HG03565 (cell line): ENCODE measurements around the gene GEMIN4.
"Not testable (repeated sequence)": the region's sequence is repeated elsewhere in the genome, so short reads cannot be mapped to it uniquely, and the experiment has no call there.

Experiments used
- ATAC-seq: cut with Tn5 transposase; IDR thresholded peaks from one replicate; pipeline ENCODE4 v1.9.1; 2021; ENCODE audit warnings: mild to moderate bottlenecking, moderate library complexity; ENCODE audit not compliant: unreplicated experiment

Gene GEMIN4

DNA sequence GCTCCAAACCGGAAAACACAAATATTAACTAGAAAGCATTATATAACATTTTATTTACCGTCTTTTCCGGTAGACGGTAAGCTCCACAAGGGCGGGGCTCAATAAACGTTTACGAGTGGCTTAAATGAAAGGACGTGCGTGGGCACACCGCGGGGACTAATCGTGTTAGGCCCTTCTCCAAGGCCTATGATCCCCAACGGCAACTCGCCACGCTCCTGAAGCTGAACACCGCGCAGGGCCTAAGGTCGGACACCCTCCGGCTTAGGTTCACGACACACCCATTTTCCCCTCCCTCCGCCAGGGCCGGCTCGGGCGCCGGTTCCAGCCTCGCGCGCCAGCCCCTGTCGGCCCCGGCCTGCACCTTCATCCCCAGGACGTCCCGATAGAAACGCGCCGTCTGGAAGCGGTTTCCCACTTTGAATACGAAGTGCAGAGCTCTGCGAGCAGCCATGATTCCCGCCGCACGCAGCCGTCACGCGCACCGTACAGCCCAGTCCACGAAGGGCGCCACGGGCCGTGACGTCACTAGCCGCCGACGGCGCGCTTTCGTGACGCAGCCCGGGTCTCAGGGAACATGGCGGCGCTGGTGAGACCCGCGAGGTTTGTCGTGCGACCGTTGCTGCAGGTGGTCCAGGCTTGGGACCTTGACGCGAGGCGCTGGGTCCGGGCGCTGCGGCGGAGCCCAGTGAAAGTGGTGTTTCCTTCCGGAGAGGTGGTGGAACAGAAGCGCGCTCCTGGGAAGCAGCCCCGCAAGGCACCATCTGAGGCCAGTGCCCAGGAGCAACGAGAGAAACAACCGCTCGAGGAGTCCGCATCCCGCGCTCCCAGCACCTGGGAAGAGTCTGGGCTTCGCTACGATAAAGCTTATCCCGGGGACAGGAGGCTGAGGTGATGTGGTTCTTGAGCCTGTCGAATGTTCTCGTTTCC lies 30.0 kb upstream of the GEMIN4 start, which contains the start of the genes GLOD4 and MRM3:
GLOD4 (minus strand) TSS at position 476 of the 927 bp plus-strand sequence; CDS start at position 451, 25 bp downstream.
MRM3 (plus strand) TSS at position 549 of the 927 bp plus-strand sequence; CDS start at position 575, 26 bp downstream.
- ATAC-seq: peak; percentile 72

GRCh38 chr17:778096-778495 lies 26.0 kb upstream of the GEMIN4 start:
- ATAC-seq: no peak

GRCh38 chr17:774313-774584 lies 22.2 kb upstream of the GEMIN4 start:
- ATAC-seq: no peak

DNA sequence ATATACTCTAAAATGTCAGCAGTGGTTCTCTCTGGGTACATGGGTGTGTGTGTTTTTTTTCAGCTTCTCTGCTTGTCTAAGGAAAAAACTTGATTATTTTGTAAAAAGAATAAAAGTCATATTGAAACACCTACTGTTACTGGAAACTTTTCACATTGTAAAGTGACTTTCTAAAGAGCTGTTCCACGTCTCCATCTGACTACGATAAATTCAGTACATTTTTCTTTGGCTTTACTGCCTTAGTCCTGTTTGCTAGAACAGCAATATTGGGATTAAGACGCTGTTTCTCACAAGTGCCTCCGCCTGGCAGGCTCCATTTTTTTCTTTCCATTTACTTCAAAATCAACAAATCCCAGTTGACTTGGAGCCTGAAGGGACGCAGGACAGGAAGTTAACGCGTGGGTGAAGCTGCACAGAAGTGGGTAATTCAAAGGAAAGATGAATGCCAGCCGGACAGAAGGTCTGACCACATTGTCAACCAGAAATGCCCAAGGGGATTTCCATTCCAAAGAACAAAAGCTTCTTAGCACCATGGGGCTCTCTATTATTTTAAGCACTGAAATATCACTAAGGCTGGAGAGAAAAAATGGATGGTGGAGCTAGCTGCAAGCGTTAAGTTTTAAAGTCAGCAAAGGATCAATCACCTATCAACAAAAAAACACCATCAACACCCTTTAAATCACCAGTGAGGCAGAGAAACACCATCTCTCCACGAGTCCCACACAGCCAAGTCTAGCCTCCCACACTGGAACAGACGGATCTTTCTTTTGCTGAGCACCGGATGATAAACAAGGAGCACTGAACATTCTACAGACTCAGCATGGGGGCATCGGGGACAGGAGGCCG lies 21.6 kb upstream of the GEMIN4 start:
- ATAC-seq: no peak

- ATAC-seq: no peak
Measured at GRCh38 chr17:773016-773415, 21.0 kb upstream of the GEMIN4 start.

DNA sequence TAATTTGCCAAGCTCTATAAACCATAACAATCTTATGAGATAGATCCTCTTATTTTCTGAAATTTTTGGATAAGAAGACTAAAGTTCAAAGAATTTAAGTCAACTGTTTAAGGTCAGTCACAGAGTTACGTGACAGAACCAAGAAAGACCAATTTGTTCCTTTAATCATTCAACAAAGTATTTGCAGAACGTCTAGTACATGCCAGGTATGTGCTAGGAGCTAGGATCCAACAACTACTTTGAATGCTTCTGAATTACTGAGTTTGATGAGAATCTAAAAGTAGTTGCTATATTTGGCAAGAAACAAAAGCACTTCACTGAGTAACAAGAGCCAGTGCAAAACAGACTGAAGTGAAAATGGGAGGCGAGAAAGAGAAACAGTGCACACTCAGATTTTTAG lies 15.0 kb upstream of the GEMIN4 start:
- ATAC-seq: no peak

GRCh38 chr17:760371-760770 lies 8.3 kb upstream of the GEMIN4 start:
- ATAC-seq: no peak

- no peak for ATAC-seq
Measured at GRCh38 chr17:759964-760363, 7.9 kb upstream of the GEMIN4 start.

DNA sequence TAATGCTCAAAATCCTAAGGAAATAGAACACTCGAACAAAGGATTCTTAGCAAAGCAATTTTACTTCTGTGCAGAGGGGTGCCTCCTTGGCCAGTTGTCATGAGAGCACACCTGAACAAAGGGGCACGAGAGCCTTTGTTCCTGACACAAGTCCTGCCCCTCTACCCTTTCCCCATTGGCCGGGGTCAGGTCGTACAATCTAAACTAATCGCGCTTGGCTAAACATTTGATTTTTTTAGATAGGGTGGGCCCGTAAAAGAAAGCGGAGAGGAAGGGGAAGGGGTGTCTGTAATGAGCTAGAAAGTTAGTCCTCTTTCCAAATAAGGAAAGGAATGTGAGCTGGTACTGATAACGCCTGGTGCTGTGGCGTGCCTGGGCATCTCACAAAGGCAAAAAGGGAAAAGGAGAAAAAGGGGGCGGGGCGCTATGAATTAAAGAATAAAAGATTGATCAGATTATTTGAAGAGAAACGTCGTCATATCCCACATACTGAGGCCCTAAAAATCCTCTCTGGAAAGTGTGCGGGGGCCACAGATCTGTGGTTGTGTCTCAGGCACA lies 4.0 kb upstream of the GEMIN4 start:
- not testable (repeated sequence) for ATAC-seq

DNA sequence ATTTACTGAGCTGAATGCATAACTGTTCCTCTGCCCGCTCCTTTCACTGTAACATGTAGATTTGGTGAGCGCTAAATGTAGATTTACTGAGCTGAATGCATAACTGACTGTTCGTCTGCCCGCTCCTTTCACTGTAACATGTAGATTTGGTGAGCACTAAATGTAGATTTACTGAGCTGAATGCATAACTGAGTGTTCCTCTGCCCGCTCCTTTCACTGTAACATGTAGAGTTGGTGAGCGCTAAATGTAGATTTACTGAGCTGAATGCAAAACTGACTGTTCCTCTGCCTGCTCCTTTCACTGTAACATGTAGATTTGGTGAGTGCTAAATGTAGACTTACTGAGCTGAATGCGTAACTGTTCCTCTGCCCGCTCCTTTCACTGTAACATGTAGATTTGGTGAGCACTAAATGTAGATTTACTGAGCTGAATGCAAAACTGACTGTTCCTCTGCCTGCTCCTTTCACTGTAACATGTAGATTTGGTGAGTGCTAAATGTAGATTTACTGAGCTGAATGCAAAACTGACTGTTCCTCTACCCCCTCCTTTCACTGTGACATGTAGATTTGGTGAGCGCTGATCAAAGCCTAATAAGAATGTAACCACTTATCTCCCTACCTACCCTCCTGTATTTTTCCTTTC lies 3.4 kb upstream of the GEMIN4 start:
- not testable (repeated sequence) for ATAC-seq

DNA sequence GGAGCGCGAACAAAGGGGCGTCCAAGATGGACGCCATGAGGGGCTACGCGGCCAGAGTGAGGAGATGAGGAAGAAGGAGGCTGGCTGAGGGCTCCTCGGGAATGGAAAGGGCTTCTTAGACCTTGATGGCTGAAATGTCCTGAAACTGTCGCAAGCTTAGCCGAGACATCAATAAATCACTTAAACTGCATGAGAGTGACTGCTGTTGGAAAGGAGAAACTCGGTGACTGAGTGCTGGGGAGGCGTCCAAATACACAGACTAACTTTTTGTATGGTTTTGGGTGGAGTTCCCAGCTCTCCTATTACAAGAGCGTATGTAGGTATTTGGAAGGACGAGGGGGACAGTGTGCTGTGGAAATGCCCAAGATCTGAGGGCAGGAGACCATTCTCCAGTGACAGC lies 1.4 kb upstream of the GEMIN4 start:
- no peak for ATAC-seq

GRCh38 chr17:752620-753219 lies 656 bp upstream of the GEMIN4 start:
- ATAC-seq: no peak

- ATAC-seq: peak; percentile 25
Measured at GRCh38 chr17:751269-752001, 629 bp downstream of the GEMIN4 start.

DNA sequence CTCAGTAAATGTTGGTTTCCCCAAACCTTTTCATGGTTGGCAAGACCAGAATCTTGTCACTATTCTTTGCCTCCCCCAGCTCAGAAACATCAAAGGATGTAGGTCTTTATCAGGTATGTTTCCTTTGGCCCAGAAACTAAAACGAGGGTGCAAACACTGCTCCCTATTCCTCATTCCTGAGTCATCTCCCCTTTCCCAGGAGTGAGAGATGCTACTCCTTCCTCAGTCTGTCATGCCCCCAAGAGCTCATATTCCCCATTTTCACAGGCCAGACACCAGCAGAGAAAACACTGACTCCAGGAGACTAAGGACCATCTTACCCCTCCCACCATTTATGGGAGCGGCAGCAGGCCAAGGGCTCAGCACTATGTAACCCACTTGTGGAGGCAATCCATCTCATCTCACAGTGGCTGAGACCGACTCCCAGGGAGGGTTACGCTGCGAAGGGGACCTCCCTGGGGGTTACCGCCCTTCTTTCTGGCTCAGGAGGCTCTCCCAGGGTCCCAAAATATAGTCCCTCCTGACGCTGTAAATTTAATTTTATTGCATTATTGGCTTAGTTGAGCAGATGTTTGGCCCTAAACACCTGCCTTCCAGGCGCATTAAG lies 1.5 kb downstream of the GEMIN4 start:
- no peak for ATAC-seq

- ATAC-seq: not testable (repeated sequence)
Measured at GRCh38 chr17:749359-749758, 2.7 kb downstream of the GEMIN4 start.

DNA sequence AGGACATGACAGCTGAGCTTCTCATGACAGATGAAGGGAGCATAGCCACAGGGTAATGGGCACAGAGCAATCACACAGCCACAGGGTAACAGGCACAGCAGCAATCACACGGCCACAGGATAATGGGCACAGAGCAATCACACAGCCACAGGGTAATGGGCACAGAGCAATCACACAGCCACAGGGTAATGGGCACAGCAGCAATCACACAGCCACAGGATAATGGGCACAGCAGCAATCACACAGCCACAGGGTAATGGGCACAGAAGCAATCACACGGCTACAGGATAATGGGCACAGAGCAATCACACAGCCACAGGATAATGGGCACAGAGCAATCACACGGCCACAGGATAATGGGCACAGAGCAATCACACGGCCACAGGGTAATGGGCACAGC lies 3.5 kb downstream of the GEMIN4 start:
- ATAC-seq: not testable (repeated sequence)

- ATAC-seq: no peak
Measured at GRCh38 chr17:746783-747629, 5.1 kb downstream of the GEMIN4 start.

DNA sequence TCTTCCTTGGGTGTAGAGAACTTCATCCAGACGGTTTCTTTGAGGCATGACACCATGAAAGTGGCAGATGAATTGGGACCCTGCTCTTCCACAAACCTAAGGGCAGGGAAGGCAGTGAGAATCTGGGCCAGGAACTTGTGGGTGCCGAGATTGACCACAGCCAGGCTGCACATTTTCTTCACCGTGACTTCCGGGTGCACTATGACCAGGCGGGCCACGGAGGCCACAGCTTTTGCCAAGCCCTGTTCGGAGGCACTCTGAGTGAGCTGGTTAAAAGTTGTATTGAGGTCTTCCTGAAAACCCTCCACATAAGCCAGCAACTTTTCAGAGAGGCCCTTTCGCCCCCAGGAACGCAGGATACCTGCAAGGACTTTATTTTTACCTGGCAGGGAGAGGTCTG lies 5.9 kb downstream of the GEMIN4 start:
- ATAC-seq: no peak

DNA sequence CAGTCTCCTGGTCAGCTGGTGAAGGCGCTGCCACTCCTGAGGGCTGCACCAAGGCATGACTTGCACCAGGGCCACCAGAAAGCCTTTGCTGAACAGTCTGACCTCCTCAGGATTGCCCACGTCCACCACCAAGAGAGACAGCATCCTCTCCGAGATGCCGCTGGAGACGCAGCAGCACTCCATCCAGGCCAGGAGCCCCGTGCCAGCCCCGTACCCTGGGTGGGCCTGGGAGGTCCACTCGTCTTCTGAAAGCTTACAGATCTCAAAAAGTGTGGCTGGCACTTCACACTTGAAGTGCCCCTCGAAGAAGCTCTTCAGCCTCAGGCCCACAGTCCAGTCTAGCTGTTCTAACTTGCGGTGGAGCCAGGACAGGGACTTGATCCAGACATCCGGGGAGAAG lies 6.7 kb downstream of the GEMIN4 start:
- ATAC-seq: no peak
